MCF 10A (cell line): ENCODE data around the gene TNS1. TPM values are rescaled to one million over a fixed set of nuclear protein-coding genes. Genes with fewer than 3 reads are reported as not detected.
A peak's percentile ranks its signal among the peaks of the same experiment; 100 is the strongest.

Source experiments
- BruUV-seq: library from RNA; stranded (reverse); fragments of 400-500 nt; replicated peaks from 2 replicates; lab custom pipeline; 2021; lab: Mats Ljungman, UMichigan
- CTCF ChIA-PET: fragments of 300-600 bp; sonication (Branson Sonifier 250); formaldehyde crosslinking; extraction: SDS; loops from one replicate; lab custom pipeline; 2021; ENCODE audit warnings: antibody characterized with exemption, inconsistent platforms; lab: Yijun Ruan, JAX
- POLR2A ChIA-PET: fragments of 300-600, 350-650 bp; sonication (Branson Sonifier 250); formaldehyde crosslinking; extraction: SDS; loops from one replicate; lab custom pipeline; 2020; ENCODE audit warnings: antibody characterized with exemption, inconsistent platforms; lab: Yijun Ruan, JAX
- DNase-seq: peaks from one replicate; pipeline ENCODE4 v3.0.0-alpha.2; 2018; ENCODE audit not compliant: unreplicated experiment
- H3K27ac Mint-ChIP-seq: one replicate; pipeline ENCODE4 v1.8.0; 2022; ENCODE audit warnings: mild to moderate bottlenecking, low read depth, mixed read lengths; ENCODE audit not compliant: unreplicated experiment
- H3K27me3 Mint-ChIP-seq: one replicate; pipeline ENCODE4 v1.8.0; 2022; ENCODE audit warnings: mixed read lengths; ENCODE audit not compliant: insufficient read depth, unreplicated experiment
- H3K36me3 Mint-ChIP-seq: one replicate; pipeline ENCODE4 v1.8.0; 2022; ENCODE audit warnings: mild to moderate bottlenecking, moderate library complexity, mixed read lengths; ENCODE audit not compliant: insufficient read depth, unreplicated experiment
- H3K4me1 Mint-ChIP-seq: one replicate; pipeline ENCODE4 v1.8.0; 2022; ENCODE audit warnings: mixed read lengths; ENCODE audit not compliant: insufficient read depth, unreplicated experiment
- H3K4me3 Mint-ChIP-seq: one replicate; pipeline ENCODE4 v1.8.0; 2022; ENCODE audit warnings: mild to moderate bottlenecking, moderate library complexity, mixed read lengths; ENCODE audit not compliant: unreplicated experiment
- H3K9me3 Mint-ChIP-seq: one replicate; pipeline ENCODE4 v1.8.0; 2022; ENCODE audit warnings: mixed read lengths; ENCODE audit not compliant: unreplicated experiment
- CTCF ChIP-seq: fragments of 200-600 bp; IDR thresholded peaks from one replicate; pipeline ENCODE4 v1.8.0; 2022; ENCODE audit warnings: antibody characterized with exemption, mild to moderate bottlenecking; ENCODE audit not compliant: unreplicated experiment
- intact Hi-C: fragments of 100-400 bp; cut with micrococcal nuclease; formaldehyde crosslinking; loops from 2 replicates; pipeline ENCODE4 v1.14.1; 2022
- total RNA-seq: library from RNA; stranded (reverse); gene quantifications from 2 replicates; pipeline ENCODE4 v1.2.3, GENCODE V29; 2022

TNS1 gene
- total RNA-seq, 1 experiment from 2014 or later, result 3.3 TPM

GRCh38 chr2:217756375-217757107 lies 246.3 kb downstream of the TNS1 start:
- Mint-ChIP-seq H3K4me1 (no peaks in the 10 kb centered on the region), H3K27ac (no peak overlapping the region), H3K4me3 (no peak overlapping the region), H3K36me3 (no peaks in the 10 kb centered on the region), H3K27me3 (peaks cover 12% of the 10 kb centered on the region), H3K9me3 (no peaks in the 10 kb centered on the region)
- intact Hi-C loops, result no loop called here
- CTCF ChIA-PET, result interaction anchor here (0.7 to 1.9 kb wide), 4 partner anchors 27 to 1074 kb away, joined by 3 to 5 read pairs (median 4); no protein-coding TSS in a partner anchor
- POLR2A ChIA-PET, result no interaction called here
- BruUV-seq, result no TSS peak
- TF ChIP-seq CTCF, result peak; percentile 69
- peak; percentile 35 for DNase-seq

- Mint-ChIP-seq H3K4me3 (no peak overlapping the region), H3K27ac (no peak overlapping the region), H3K27me3 (peaks cover 15% of the 10 kb centered on the region), H3K9me3 (no peaks in the 10 kb centered on the region), H3K4me1 (no peaks in the 10 kb centered on the region), H3K36me3 (no peaks in the 10 kb centered on the region)
- ChIA-PET POLR2A (no interaction called here), CTCF (interaction anchor here (0.5 to 1.2 kb wide), 7 partner anchors 32 to 1044 kb away, joined by 3 to 5 read pairs (median 4); no protein-coding TSS in a partner anchor)
- no peak for DNase-seq
- intact Hi-C loops, result no loop called here
- TF ChIP-seq CTCF, result no peak
- BruUV-seq, result no TSS peak
Observed at GRCh38 chr2:217755027-217755745, 247.6 kb downstream of the TNS1 start.

- Mint-ChIP-seq H3K4me3 (no peak overlapping the region), H3K4me1 (no peaks in the 10 kb centered on the region), H3K27ac (no peak overlapping the region), H3K36me3 (no peaks in the 10 kb centered on the region), H3K27me3 (peaks cover 15% of the 10 kb centered on the region), H3K9me3 (no peaks in the 10 kb centered on the region)
- no peak for TF ChIP-seq CTCF
- no peak for DNase-seq
- POLR2A ChIA-PET, result no interaction called here
- intact Hi-C loops, result no loop called here
- CTCF ChIA-PET, result no interaction called here
- no TSS peak for BruUV-seq
Observed at GRCh38 chr2:217753460-217754200, 249.2 kb downstream of the TNS1 start.
